Astrocyte of the spinal cord (primary cell): ENCODE results near the gene LRRC46.

Experiments
- DNase-seq: peaks from one replicate; pipeline ENCODE4 v3.0.0; 2011; ENCODE audit warnings: low read depth, low spot score
- H3K4me3 ChIP-seq: 2 replicates; pipeline ENCODE4 v1.5.1; 2011; ENCODE audit warnings: low read depth, mild to moderate bottlenecking, low read length, moderate library complexity
- CTCF ChIP-seq: IDR thresholded peaks from 2 replicates; pipeline ENCODE4 v1.5.1; 2012; ENCODE audit warnings: low read depth, mild to moderate bottlenecking, low read length, inconsistent platforms
- in situ Hi-C: cut with HindIII; loops from 2 replicates; pipeline ENCODE4 v1.10.0; 2017; ENCODE audit warnings: low sequenced_read_pairs

LRRC46 gene

GRCh38 chr17:47803751-47804150 is 27.7 kb upstream of the LRRC46 start:
- TF ChIP-seq CTCF, result no peak
- DNase-seq, result no peak
- H3K4me3 ChIP-seq, result no peak overlapping the region
- in situ Hi-C loops, result no loop called here

GRCh38 chr17:47804461-47804860 is 27.0 kb upstream of the LRRC46 start:
- no peak overlapping the region for H3K4me3 ChIP-seq
- in situ Hi-C loops, result no loop called here
- DNase-seq, result no peak
- no peak for TF ChIP-seq CTCF

GRCh38 chr17:47806026-47806912 is 25.2 kb upstream of the LRRC46 start:
- DNase-seq, result no peak
- H3K4me3 ChIP-seq, result no peak overlapping the region
- no peak for TF ChIP-seq CTCF
- in situ Hi-C loops, result no loop called here

GRCh38 chr17:47806913-47807255 is 24.6 kb upstream of the LRRC46 start:
- DNase-seq, result no peak
- in situ Hi-C loops, result no loop called here
- TF ChIP-seq CTCF, result no peak
- no peak overlapping the region for H3K4me3 ChIP-seq

- TF ChIP-seq CTCF, result no peak
- no peak overlapping the region for H3K4me3 ChIP-seq
- in situ Hi-C loops, result no loop called here
- DNase-seq, result no peak
Observed at GRCh38 chr17:47807421-47807820, 24.0 kb upstream of the LRRC46 start.

- no peak overlapping the region for H3K4me3 ChIP-seq
- DNase-seq, result no peak
- no peak for TF ChIP-seq CTCF
- in situ Hi-C loops, result no loop called here
Observed at GRCh38 chr17:47808036-47808829, 23.2 kb upstream of the LRRC46 start.
